ENCODE data around the gene STAG1.

DNA sequence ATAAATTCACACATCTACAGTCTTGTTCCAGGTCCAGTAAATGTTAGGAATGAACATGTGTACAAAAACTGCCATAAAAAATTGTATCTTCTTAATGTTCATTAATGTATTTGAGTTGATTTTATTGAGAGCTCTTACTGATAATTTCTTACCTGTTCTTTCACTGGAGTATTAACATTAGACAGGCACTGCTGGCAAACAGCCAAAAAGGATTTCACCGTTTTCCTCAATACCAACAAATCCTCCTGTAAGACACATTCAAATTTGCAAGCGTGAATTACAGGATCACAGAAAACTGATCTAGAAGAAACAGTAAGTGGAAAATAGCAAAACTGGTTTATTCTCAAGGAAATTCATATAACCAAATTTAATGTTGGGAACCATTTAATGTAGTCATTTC is 374.7 kb downstream of the STAG1 start:
- TF ChIP-seq, protein P1, sequence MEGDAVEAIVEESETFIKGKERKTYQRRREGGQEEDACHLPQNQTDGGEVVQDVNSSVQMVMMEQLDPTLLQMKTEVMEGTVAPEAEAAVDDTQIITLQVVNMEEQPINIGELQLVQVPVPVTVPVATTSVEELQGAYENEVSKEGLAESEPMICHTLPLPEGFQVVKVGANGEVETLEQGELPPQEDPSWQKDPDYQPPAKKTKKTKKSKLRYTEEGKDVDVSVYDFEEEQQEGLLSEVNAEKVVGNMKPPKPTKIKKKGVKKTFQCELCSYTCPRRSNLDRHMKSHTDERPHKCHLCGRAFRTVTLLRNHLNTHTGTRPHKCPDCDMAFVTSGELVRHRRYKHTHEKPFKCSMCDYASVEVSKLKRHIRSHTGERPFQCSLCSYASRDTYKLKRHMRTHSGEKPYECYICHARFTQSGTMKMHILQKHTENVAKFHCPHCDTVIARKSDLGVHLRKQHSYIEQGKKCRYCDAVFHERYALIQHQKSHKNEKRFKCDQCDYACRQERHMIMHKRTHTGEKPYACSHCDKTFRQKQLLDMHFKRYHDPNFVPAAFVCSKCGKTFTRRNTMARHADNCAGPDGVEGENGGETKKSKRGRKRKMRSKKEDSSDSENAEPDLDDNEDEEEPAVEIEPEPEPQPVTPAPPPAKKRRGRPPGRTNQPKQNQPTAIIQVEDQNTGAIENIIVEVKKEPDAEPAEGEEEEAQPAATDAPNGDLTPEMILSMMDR (IDR thresholded peaks at IDR 0.05) = no peak
- no peak for TF ChIP-seq POLR2A (IDR thresholded peaks at IDR 0.05)
